ENCODE data around the gene ASB10.

The ASB10 gene

GRCh38 chr7:151157645-151158329, 29.3 kb downstream of the ASB10 start:
- no peak for DNase-seq

GRCh38 chr7:151152643-151153513, 34.2 kb downstream of the ASB10 start:
- DNase-seq: no peak

GRCh38 chr7:151150388-151150787, 36.7 kb downstream of the ASB10 start:
- no peak for DNase-seq

DNA sequence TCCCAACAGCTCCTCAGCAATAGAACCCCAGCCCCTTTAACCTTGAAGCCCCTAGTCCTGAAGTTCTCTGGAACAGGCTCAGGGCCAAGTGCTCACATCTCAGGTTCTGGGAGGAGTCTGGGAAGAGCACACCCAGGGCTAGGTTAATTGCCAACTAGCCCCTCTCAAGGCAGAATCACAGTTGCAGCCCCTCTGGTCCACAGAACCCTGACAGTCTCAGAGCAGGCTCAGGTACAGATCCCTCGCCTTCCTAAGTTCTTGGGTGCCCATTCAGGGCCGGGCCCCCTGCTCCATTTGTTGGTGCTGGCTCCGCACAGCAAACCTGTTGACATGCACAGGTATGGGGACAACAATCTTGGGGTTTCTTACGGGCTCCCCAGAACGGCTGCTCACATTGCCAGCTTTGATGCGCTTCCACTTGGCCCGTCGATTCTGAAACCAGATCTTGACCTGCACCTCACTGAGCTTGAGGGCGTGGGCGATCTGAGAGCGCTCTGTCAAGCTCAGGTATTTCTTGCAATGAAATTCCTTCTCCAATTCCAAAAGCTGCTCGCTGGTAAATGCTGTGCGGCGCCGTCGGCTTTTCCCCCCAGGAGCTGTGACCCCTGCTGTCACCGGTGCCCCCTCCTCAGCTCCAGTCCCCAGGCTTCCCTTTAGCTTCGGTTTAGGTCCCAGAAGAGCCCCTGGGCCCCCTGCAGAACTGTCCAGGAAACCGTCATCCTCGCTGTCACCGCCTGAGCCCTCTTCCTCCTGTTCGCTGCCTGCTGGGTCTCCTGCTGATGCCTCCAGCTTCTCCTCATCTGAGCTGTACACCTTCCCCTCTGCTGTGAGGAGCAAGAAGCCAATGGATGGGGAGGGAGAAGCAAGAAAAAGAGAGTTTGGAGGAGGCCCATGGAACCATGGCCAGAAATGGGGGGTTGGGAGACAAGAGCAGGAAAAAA, 38.5 kb downstream of the ASB10 start:
- no peak for DNase-seq

DNA sequence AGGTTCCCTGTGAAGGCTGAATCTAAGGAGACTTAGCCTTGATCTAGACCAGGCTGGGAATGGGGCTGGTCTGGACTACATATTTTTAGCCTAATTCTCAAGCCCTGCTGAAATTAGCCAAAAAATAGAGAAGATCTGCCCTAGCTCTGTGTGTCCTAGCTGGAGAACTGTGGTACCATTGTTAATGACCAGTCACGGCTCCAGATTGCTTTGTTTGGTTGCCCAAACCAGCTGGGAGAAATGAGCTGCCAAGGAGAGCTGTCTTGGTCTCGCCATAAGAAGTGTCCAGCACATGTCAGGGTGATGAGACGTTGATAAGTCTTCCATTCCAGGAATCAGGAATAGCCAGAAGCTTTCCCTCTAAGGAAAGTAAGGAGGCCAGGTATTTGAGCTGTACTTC, 40.3 kb downstream of the ASB10 start:
- DNase-seq: no peak

GRCh38 chr7:151144387-151144786, 42.7 kb downstream of the ASB10 start:
- DNase-seq: no peak

DNA sequence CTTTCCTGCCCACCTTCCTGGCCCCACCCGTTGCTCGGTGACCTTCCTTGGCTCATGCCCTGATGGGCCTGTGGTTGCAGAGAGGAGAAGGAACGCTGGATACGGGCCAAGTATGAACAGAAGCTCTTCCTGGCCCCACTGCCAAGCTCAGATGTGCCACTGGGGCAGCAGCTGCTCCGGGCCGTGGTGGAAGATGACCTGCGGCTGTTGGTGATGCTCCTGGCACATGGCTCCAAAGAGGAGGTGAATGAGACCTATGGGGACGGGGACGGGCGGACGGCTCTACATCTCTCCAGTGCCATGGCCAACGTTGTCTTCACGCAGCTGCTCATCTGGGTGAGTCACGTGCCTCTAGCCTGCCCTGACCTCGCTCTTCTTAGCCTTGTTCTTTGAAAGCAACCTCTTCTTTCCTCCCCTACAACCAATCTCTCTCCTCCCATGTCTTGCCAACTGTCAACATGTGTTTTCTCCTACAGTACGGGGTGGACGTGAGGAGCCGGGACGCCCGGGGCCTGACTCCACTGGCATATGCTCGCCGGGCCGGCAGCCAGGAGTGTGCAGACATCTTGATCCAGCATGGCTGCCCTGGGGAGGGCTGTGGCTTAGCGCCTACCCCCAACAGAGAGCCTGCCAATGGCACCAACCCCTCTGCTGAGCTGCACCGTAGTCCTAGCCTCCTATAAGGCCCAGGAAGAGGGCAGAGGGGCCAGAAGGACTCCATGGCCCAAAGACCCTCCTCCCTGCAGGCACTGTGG, 43.6 kb downstream of the ASB10 start:
- DNase-seq: no peak

DNA sequence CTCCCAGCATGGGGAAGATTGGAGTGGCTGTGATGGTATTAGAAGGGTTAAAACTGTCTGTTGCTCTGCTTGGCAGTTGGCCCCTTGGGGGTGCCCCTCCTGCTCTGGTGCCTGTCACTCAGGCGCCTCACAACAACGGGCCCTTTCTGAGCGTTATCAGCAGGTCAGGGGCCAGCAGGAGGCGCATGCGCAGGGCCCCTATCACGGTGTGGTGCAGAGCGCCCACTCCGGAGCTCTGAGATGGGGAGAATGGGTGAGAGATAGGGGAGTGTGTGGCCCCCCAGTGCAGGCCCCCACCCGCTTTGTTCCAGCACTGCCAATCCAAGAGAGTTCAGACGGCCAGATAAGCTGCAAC, 44.4 kb downstream of the ASB10 start:
- DNase-seq: no peak

GRCh38 chr7:151141855-151142685, 45.0 kb downstream of the ASB10 start:
- no peak for DNase-seq

GRCh38 chr7:151141311-151141854, 45.7 kb downstream of the ASB10 start:
- DNase-seq: no peak

GRCh38 chr7:151140826-151141225, 46.2 kb downstream of the ASB10 start:
- DNase-seq: no peak

- DNase-seq: no peak
These were observed 47.3 kb downstream of the ASB10 start for GRCh38 chr7:151139791-151140190.

DNA sequence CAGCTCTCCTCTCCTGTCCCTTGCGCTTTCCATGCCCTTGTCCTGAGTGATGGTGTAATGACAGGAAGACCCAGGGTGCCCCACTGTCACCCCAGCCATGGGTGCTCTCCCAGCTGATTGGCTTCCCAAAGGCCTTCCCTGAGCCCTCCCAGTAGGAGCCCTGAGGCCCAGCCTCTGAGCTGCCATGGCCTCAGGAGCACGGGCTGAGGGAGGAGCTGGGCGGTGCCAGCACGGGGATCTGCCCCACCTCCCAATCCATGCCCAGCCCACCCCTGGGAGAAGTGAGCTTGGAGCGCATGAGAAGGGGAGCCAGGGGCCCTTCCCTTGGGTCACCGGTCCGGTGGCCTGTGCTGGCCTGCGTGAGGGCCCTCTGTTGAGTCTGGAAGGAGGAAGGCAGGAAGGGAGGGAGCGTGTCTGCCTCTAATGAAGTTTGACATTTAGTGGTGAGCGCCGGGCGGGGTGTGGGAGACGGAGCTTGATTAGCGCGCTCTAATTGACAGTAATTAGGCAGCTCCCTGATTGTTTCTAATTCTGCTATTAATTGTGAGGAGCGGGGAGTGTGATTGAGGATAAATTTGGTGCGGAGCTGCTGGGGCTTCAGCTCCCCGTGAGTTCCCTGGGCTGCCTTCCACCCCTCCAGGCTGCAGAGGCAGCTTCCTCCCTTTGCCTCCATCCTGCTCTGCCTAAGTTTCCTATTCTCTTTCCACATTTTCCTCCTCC, 47.8 kb downstream of the ASB10 start:
- no peak for DNase-seq

GRCh38 chr7:151138153-151138851, 48.7 kb downstream of the ASB10 start:
- DNase-seq: no peak

- no peak for DNase-seq
These were observed 49.3 kb downstream of the ASB10 start for GRCh38 chr7:151137791-151138152.

DNA sequence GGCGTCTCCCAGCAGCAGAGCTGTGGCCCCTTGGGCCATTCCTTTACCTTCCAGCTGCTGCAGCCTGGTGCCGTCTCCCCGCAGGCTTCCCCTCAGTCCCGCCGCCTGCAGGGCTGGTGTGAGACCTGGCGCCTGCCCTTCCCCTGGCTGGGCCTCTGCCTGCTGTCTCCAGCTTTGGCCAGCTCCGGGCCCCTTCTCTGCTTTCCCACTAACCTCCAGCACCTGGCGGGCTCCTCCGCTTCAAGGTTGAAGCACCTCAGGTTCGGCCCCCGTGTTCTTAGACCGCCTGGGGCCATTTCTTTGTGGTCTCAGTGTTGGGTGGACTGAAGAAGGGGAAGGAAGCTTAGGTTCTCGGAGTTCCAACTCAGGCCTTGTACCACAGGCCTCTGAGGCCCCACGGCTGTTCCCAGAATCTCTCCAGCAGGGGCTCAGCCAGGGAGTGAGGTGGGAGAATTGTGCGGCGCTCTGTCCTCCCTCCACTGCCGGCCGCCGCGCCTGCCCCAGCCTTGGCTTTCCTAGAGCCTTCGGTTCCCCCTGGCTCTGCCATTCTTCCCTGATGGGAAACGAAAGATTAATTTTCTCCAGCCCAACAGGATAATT, 49.9 kb downstream of the ASB10 start:
- DNase-seq: no peak

DNA sequence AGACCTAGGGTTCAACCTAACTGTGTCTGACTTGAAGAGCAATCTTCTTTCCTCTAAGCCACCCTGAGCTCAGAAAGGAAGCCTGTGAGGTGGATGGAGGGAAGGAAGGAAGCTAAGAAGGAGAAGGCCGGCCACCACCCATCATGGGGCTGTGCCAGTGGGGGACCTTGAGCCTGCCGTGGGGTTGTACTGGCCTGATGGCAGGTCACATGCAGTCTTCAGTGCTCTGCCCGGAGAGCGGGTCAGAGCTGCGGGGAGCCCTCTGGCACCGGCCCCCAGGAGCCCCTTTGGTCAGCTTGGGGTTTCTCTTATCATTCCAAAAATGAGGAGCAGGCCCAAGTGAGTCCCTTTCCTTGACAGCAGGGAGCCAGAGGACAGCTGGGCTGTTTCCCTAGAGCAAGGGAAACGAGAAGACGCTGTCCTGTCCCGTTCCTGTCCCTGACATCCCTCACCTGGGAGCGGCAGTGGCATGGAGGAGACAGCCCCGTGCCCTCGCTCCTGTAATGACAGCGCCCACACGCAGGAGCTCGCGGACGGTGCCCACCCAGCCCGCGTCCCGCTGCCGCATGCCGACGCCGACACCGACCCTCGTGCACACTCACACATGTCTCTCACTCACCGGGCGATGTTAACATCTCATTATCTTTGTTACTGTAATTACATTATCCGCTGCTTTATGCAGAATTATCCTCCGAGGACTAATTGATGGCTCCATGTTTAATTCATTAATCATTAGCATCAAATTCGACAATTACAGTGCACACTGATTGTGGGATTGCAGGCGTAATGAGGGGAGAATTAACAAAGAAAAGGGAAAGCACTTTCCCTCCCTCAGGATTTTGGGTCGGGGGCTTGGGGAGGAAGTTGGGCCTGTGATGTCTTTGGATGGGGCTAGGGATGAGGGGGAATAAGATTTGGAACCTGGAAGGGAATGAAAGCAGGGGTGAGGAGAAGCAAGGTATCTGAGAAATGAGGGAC, 50.9 kb downstream of the ASB10 start:
- no peak for DNase-seq

DNA sequence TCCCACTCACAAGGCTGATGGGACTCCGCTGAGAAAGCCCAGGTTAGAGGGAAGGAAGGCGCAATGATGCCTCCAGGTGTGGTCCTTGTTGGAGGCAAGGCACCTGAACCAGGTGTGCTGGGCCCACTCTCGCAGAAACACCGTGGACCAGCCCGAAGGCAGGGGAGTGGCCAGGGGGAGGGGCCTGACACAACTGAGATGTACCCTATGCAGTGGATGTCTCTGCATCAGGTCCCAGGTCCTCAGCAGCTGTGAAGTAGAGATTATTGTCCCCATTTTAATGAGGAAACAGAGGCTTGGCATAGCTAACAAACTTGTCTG, 51.6 kb downstream of the ASB10 start:
- DNase-seq: no peak

All from activated CD4-positive, alpha-beta T cell treated with anti-CD3 and anti-CD28 coated beads, Interleukin-2, Interleukin-6, amounts not matched to agents 100 ng/mL and 50 ng/mL, durations not matched to agents 16 hours and 8 hours (primary cell).